ENCODE data around the gene EEF2.
"Not testable (repeated sequence)": the region's sequence is repeated elsewhere in the genome, so short reads cannot be mapped to it uniquely, and the experiment has no call there.

The EEF2 gene

DNA sequence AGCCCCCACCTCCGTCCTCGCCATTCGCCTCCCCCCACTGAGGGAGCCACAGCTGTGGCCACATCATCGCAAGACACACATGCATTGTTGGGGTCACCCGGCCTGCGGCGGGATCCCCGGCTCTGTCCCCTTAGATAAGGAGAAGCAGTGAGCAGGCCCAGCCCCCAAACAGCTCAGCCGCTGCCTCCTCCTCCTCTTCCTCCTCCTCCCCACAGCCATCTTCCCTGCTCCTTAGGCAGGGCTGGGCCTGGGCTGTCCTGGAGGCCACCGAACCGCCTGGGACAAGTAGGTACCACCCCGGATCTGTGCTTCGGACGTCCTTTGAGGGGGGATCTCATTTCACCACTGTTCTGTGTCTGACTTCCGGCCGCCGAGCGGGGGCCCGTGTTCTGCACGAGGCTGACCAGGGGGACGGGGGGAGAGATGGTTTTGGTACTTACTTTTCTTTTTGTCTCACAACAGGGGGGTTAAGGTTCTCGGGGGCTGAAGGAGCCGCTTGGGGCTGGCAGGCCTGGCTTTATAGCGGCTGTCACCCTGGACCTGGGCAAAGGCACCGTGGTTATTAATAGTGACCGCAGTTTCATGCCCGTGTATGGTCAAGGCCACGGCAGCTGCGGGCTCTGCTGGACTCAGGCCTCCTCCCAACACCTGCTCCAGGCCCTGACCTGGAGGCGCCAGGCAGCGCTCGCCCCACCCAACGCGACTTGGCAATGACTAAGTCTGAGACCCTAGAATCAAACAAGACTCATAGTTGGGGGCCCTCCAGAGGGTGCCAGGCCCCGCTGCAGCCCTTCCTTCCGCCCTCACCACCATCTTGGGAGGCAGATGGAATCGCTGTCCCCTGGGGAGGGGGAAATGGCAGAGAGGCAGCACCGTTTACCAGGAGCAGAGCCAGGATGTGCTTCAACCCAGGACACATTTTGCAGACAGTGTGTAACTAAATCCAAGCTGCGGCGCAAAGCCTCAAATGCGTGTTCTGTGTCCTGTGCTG, 34.1 kb downstream of the EEF2 start:
- no peak for DNase-seq (ENCODE audit: low read depth in 1 of 2, low spot score in 1 of 2)

- DNase-seq (ENCODE audit: low read depth in 1 of 2, low spot score in 1 of 2), result no peak
Measured at GRCh38 chr19:3949997-3950859, 35.0 kb downstream of the EEF2 start.

DNA sequence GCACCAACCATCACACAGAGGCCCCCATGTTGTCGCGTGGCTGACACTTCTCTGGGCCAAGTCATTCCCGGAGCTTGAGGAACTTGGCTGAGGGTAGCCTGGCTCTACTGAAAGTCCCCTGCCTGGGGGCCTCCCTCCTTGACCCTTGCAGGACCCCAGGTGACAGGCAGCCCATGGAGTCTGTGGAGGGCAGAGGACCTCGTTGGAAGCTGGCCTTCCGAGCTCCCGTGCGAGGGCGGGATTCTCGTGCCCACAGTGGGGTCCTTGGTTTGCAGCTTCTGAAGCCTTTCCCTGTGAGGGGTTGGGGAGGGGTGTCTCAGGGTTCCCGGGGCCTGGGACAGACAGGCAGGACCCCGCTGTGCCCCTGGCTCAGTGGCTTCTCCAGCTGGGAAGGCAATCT, 36.0 kb downstream of the EEF2 start:
- DNase-seq (ENCODE audit: low read depth in 1 of 2, low spot score in 1 of 2), result no peak

DNA sequence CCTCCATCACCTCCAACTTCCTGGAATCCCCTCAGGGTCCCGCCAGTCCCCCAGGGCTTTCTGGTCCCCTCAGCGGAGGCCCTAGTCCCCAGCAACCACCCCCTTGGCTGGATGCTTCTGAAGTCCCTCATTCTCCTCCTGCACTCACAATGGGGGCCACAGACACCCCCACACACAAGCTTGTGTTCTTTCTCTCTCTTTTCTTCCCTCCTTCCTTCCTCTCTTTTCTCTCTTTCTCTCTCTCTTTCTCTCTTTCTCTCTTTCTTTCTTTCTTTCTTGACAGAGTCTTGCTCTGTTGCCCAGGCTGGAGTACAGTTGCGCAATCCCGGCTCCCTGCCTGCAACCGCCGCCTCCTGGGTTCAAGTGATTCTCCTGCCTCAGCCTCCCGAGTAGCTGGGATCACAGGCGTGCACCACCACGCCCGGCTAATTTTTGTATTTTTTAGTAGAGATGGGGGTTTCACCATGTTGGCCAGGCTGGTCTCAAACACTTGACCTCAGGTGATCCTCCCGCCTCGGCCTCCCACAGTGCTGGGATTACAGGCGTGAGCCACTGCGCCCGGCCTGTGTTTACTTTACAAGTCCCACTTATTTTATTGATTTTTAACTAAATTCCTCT, 37.8 kb downstream of the EEF2 start:
- DNase-seq (ENCODE audit: low read depth in 1 of 2, low spot score in 1 of 2), result not testable (repeated sequence)

DNA sequence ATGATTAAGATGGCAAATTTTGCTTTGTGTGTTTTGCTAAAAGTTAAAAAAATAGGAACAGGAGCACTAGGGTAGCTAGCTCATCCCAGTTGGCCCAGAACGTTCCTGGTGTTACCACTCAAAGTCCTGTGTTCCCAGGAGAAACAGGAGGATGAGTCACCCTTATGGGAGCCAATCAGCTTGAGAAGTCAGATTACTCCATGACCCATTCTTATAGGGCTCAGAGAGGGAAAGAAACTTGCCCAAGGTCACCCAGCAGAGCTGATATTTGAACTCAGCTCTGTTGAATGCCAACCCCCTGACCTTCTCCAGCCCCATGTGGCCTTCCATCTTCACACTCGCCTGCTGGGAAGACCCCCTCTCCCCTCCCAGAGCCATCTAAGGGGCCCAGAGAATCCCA, 39.4 kb downstream of the EEF2 start:
- DNase-seq (ENCODE audit: low read depth in 1 of 2, low spot score in 1 of 2), result no peak

- DNase-seq (ENCODE audit: low read depth in 1 of 2, low spot score in 1 of 2), result no peak
Measured at GRCh38 chr19:3944018-3944721, 41.1 kb downstream of the EEF2 start.

- DNase-seq (ENCODE audit: low read depth in 1 of 2, low spot score in 1 of 2), result no peak
Measured at GRCh38 chr19:3942790-3943409, 42.4 kb downstream of the EEF2 start.

GRCh38 chr19:3938300-3938950, 46.8 kb downstream of the EEF2 start:
- DNase-seq (ENCODE audit: low read depth in 1 of 2, low spot score in 1 of 2), result not testable (repeated sequence)

- no peak for DNase-seq (ENCODE audit: low read depth in 1 of 2, low spot score in 1 of 2)
Measured at GRCh38 chr19:3936506-3937442, 48.5 kb downstream of the EEF2 start.

DNA sequence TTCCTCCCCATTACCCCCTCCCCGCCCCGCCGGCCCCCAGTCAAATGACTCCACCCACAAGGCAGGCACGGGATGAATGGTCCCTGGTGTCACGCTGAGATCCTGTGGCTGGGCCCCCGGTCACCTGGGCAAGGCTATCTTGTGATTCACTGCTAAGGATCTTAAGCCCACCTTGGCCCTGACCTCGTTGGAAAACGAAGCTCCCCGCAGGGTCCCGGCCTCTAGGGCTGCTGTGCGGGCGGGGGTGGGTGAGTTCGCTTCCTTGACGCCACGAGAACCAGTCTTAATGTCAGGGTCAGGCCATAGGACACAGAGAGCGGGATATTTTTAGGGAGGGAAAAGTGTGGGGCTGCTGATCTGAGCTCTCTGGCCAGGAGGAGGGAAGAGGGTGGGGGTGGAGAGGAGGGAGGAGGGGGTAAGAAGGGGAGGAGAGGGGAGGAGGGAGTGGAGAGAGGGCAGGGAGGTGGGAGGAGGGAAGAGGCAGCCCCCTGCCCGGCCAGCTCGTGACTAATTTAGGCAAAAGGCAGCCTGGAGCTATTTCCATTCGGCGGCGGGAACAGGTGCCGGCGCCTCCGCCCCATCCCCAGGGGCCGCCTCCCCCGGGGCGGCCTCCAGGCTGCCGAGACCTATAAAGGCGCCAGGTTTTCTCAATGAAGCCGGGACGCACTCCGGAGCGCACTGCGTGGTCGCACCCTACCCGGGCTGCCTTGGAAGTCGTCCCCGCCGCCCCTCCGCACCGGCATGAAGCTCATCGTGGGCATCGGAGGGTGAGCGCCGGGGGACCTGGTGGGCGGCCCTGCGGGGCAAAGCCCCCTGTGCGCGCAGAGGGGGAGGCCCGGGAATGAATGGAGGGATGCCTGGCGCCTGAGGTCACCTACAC, 52.1 kb downstream of the EEF2 start, which contains the start of gene NMRK2:
Gene NMRK2, plus strand, starts transcription at position 139 of the 880 bp plus-strand sequence. Its CDS starts 603 bp downstream, at position 742.
- no peak for DNase-seq (ENCODE audit: low read depth in 1 of 2, low spot score in 1 of 2)

- no peak for DNase-seq (ENCODE audit: low read depth in 1 of 2, low spot score in 1 of 2)
Measured at GRCh38 chr19:3931041-3931440, 54.2 kb downstream of the EEF2 start.

Measured in activated CD4-positive, alpha-beta T cell treated with anti-CD3 and anti-CD28 coated beads, Interleukin-2, amount 50 U/mL, for 24 hours (primary cell).